CD14-positive monocyte (primary cell): Measurements from ENCODE around the gene MYL6B. TPM values are rescaled to one million over a fixed set of nuclear protein-coding genes. Genes with fewer than 3 reads are reported as not detected.

ENCODE experiments used
- DNase-seq, 3 donors: peaks; one replicate each; pipeline ENCODE4 v3.0.0-alpha.2; 2011 to 2022
- H2AFZ ChIP-seq: 2 replicates; pipeline ENCODE4 v1.6.0; 2012; ENCODE audit warnings: mild to moderate bottlenecking, low read depth, low read length, inconsistent platforms; ENCODE audit not compliant: insufficient read depth, poor library complexity, severe bottlenecking
- H3K27ac ChIP-seq, 2 donors: 1 replicate in 1 of 2; 2 replicates in 1 of 2; pipeline ENCODE4 v1.5.1; 2012 to 2013; ENCODE audit warnings: low read length in 2 of 2, control low read depth in 1 of 2, inconsistent platforms in 1 of 2, low read depth in 1 of 2, mild to moderate bottlenecking in 1 of 2
- H3K27me3 ChIP-seq, 2 donors: one replicate each; pipeline versions ENCODE4 v1.6.0 to v1.6.1; 2011 to 2013; ENCODE audit warnings: low read length in 2 of 2; ENCODE audit not compliant: control insufficient read depth in 2 of 2, insufficient read depth in 2 of 2
- H3K36me3 ChIP-seq, 2 donors: replicated peaks in 1 of 2; 1 replicate in 1 of 2; 2 replicates in 1 of 2; pipeline versions ENCODE4 v1.5.1 to v1.6.1; 2012 to 2013; ENCODE audit warnings: low read length in 2 of 2, control low read depth in 1 of 2, inconsistent platforms in 1 of 2, mild to moderate bottlenecking in 1 of 2; ENCODE audit not compliant: insufficient read depth in 2 of 2, control insufficient read depth in 1 of 2
- H3K4me1 ChIP-seq, 2 donors: 1 replicate in 1 of 2; 2 replicates in 1 of 2; pipeline versions ENCODE4 v1.5.1 to v1.6.1; 2012 to 2013; ENCODE audit warnings: low read length in 2 of 2, control low read depth in 1 of 2, inconsistent platforms in 1 of 2, mild to moderate bottlenecking in 1 of 2, moderate library complexity in 1 of 2; ENCODE audit not compliant: insufficient read depth in 2 of 2, control insufficient read depth in 1 of 2
- H3K4me2 ChIP-seq: replicated peaks from 2 replicates; pipeline ENCODE3; 2012; ENCODE audit warnings: low read length, moderate library complexity, mild to moderate bottlenecking; ENCODE audit not compliant: poor library complexity, severe bottlenecking; ENCODE audit errors: extremely low read depth
- H3K4me3 ChIP-seq, 3 experiments: fragments of 200-600 bp in 1 of 3; sonication (generic) in 1 of 3; replicated peaks in 1 of 3; 1 replicate in 2 of 3; 2 replicates in 1 of 3; pipeline ENCODE4 v1.5.1; 2011 to 2013; ENCODE audit warnings: low read length in 3 of 3, mild to moderate bottlenecking in 3 of 3, control low read depth in 2 of 3, low read depth in 2 of 3, inconsistent platforms in 1 of 3, moderate library complexity in 1 of 3
- H3K79me2 ChIP-seq: 2 replicates; pipeline ENCODE4 v1.6.0; 2012; ENCODE audit warnings: mild to moderate bottlenecking, control low read depth, inconsistent platforms, low read length, moderate library complexity; ENCODE audit not compliant: insufficient read depth
- H3K9ac ChIP-seq: 2 replicates; pipeline ENCODE4 v1.6.0; 2017; ENCODE audit warnings: low read length, mild to moderate bottlenecking; ENCODE audit not compliant: insufficient read depth, poor library complexity, severe bottlenecking
- H3K9me3 ChIP-seq, 2 donors: replicated peaks in 1 of 2; 1 replicate in 1 of 2; 2 replicates in 1 of 2; pipeline versions ENCODE4 v1.5.1 to v1.6.1; 2012 to 2013; ENCODE audit warnings: low read length in 2 of 2, control low read depth in 1 of 2; ENCODE audit not compliant: control insufficient read depth in 1 of 2, insufficient read depth in 1 of 2
- H4K20me1 ChIP-seq: 2 replicates; pipeline ENCODE4 v1.6.0; 2012; ENCODE audit warnings: mild to moderate bottlenecking, low read length, control low read depth, moderate library complexity; ENCODE audit not compliant: insufficient read depth
- H3K27ac Mint-ChIP-seq, 7 donors: one replicate each; pipeline ENCODE4 v1.8.0; 2020; ENCODE audit warnings: mild to moderate bottlenecking in 7 of 7, mixed read lengths in 7 of 7, moderate library complexity in 6 of 7, inconsistent platforms in 2 of 7
- H3K27me3 Mint-ChIP-seq, 3 donors: one replicate each; pipeline ENCODE4 v1.8.0; 2021 to 2022; ENCODE audit warnings: low read depth in 3 of 3, mild to moderate bottlenecking in 3 of 3, mixed read lengths in 3 of 3, moderate library complexity in 3 of 3, inconsistent platforms in 1 of 3
- H3K36me3 Mint-ChIP-seq, 2 donors: one replicate each; pipeline ENCODE4 v1.8.0; 2020; ENCODE audit warnings: mixed read lengths in 2 of 2, inconsistent platforms in 1 of 2, mild to moderate bottlenecking in 1 of 2
- H3K4me1 Mint-ChIP-seq: one replicate; pipeline ENCODE4 v1.8.0; 2020; ENCODE audit warnings: mild to moderate bottlenecking, mixed read lengths
- H3K4me3 Mint-ChIP-seq, 2 donors: one replicate each; pipeline ENCODE4 v1.8.0; 2020; ENCODE audit warnings: mild to moderate bottlenecking in 2 of 2, mixed read lengths in 2 of 2, moderate library complexity in 1 of 2
- H3K9me3 Mint-ChIP-seq, 7 donors: one replicate each; pipeline ENCODE4 v1.8.0; 2020 to 2022; ENCODE audit warnings: mixed read lengths in 7 of 7, mild to moderate bottlenecking in 6 of 7, moderate library complexity in 6 of 7, inconsistent platforms in 2 of 7
- CTCF ChIP-seq: fragments of 200-600 bp; IDR thresholded peaks from one replicate; pipeline ENCODE4 v1.8.0; 2022; ENCODE audit warnings: antibody characterized with exemption, mild to moderate bottlenecking
- WGBS: methylation state at CpG from one replicate; pipeline ENCODE4 v1.1.5; 2013; ENCODE audit warnings: missing lambda C conversion rate; ENCODE audit not compliant: insufficient coverage; 5-methylcytosine and 5-hydroxymethylcytosine counted together
- intact Hi-C, 2 donors: fragments of 100-400 bp; cut with micrococcal nuclease; formaldehyde crosslinking; loops; one replicate each; pipeline versions ENCODE4 v1.15.0 to v1.15.1; 2023
- polyA plus RNA-seq, 3 donors: library from polyadenylated mRNA; depleted of rRNA in 1 of 3; unstranded in 2 of 3; stranded (reverse) in 1 of 3; fragments of 300-500 nt in 2 of 3; fragments of >200 nt in 1 of 3; fragmentation: Illumina TruSeq in 2 of 3; gene quantifications; 1 replicate in 2 of 3; 2 replicates in 1 of 3; pipeline ENCODE4 v1.2.3, GENCODE V29; 2012 to 2021

Gene MYL6B
- polyA plus RNA-seq, 3 donors = 2.7 to 4.3 (median 4.1) TPM

- no peak for DNase-seq
- Histone ChIP-seq H3K4me1 (peaks cover 53 to 62% of the 10 kb centered on the region in 2 donors), H2AFZ (peak overlapping the region; percentile 84), H3K27ac (peak overlapping the region; percentile 54 to 78), H3K27me3 (no peaks in the 10 kb centered on the region), H3K4me2 (peak overlapping the region; percentile 99), H3K79me2 (peaks cover 44% of the 10 kb centered on the region), H3K36me3 (peaks cover 31 to 35% of the 10 kb centered on the region in 2 donors), H3K4me3 (peak overlapping the region; percentile 60 to 99 (median 94)), H3K9me3 (no peaks in the 10 kb centered on the region), H3K9ac (peak overlapping the region; percentile 68), H4K20me1 (no peaks in the 10 kb centered on the region)
- WGBS = 0% methylated on average over 10 of the region's 20 CpGs
- H3K4me3 Mint-ChIP-seq = peak overlapping the region; percentile 95 to 98
- peak overlapping the region; percentile 84 to 94 (median 93) for H3K27ac Mint-ChIP-seq
- H3K4me1 Mint-ChIP-seq = peaks cover 53% of the 10 kb centered on the region
- peaks cover 39% of the 10 kb centered on the region in 2 donors for H3K36me3 Mint-ChIP-seq
- intact Hi-C loops = loop anchor here (2.0 to 10.0 kb wide), 4 partner anchors 22 to 336 kb away; partner anchors contain the start of genes SPRYD4 (in 2 of the 2), NABP2 (in 1 of the 2) and RNF41 (in 1 of the 2)
- peaks cover 0 to 4% (median 0%) of the 10 kb centered on the region in 7 donors for H3K9me3 Mint-ChIP-seq
- TF ChIP-seq CTCF = no peak
- peaks cover 0 to 6% (median 1%) of the 10 kb centered on the region in 3 donors for H3K27me3 Mint-ChIP-seq
Measured at GRCh38 chr12:56128670-56129205, 23.6 kb upstream of the MYL6B start.

GRCh38 chr12:56129206-56129941 lies 23.0 kb upstream of the MYL6B start:
- 0% methylated on average over 23 of the region's 29 CpGs for WGBS
- peaks cover 38 to 41% of the 10 kb centered on the region in 2 donors for H3K36me3 ChIP-seq
- H4K20me1 ChIP-seq = no peaks in the 10 kb centered on the region
- H3K27me3 Mint-ChIP-seq = peaks cover 0 to 6% (median 1%) of the 10 kb centered on the region in 3 donors
- peaks cover 49 to 55% of the 10 kb centered on the region in 2 donors for H3K4me1 ChIP-seq
- peak overlapping the region; percentile 84 to 94 (median 93) for H3K27ac Mint-ChIP-seq
- intact Hi-C loops = loop anchor here (2.0 to 10.0 kb wide), 4 partner anchors 21 to 335 kb away; partner anchors contain the start of genes SPRYD4 (in 2 of the 2), NABP2 (in 1 of the 2) and RNF41 (in 1 of the 2)
- H3K9me3 Mint-ChIP-seq = peaks cover 0 to 4% (median 0%) of the 10 kb centered on the region in 7 donors
- no peaks in the 10 kb centered on the region for H3K9me3 ChIP-seq
- H3K4me1 Mint-ChIP-seq = peaks cover 47% of the 10 kb centered on the region
- H2AFZ ChIP-seq = peak overlapping the region; percentile 84
- peak overlapping the region; percentile 60 to 99 (median 94) for H3K4me3 ChIP-seq
- H3K27ac ChIP-seq = peak overlapping the region; percentile 54 to 78
- peak overlapping the region; percentile 95 to 98 for H3K4me3 Mint-ChIP-seq
- H3K27me3 ChIP-seq = no peaks in the 10 kb centered on the region
- H3K36me3 Mint-ChIP-seq = peaks cover 42 to 43% of the 10 kb centered on the region in 2 donors
- TF ChIP-seq CTCF = no peak
- H3K9ac ChIP-seq = peak overlapping the region; percentile 68
- peak in 1 of 3 donors; percentile 27 for DNase-seq
- peaks cover 38% of the 10 kb centered on the region for H3K79me2 ChIP-seq
- peak overlapping the region; percentile 99 for H3K4me2 ChIP-seq
